ENCODE measurements around the gene RHOH.

Gene RHOH

DNA sequence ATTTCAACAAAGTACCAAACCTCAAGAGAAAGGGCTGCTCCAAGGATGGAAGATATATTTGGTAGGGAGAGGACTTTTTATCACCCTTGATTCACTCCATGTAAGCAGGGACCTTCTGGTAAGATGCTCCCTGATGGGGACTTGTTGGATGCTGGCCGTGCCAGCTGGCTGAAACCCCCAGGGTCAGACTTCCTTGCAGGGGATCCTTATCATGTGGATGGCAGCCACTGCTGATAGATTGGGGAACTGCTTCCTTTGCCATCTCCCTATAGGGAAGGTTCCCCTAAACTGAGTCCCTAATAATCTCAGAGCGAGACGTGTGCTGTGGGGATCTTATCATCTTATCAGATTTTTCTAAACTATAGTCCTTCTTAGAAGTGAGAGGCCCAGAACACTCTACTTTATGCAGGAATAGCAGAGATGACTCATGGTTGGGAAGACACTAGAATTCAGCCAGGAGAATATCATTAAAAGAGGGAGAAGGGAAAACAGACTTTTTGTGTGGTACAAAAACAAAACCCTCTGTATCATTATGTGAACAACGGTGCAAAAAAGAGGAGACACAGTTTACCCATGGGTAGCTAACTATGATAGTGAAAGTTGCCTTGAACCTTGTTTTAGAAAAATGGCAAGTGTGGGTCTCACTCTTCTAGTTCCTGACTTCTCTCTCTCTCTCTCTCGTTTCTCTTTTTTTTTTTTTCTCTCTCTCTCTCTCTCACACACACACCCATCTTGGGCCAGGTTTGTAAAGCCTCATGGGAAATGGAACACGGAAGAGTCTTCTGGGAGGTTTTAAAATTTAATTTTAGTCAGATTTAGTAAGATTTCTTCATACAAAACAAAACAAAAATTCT, 16.1 kb downstream of the RHOH start:
- in situ Hi-C loops (cut with HindIII; ENCODE audit: low sequenced_read_pairs) = no loop called here
- DNase-seq (ENCODE audit: low read depth) = no peak
- H3K4me3 ChIP-seq (ENCODE audit: low read depth, low read length) = no peak overlapping the region
- TF ChIP-seq, protein P1, sequence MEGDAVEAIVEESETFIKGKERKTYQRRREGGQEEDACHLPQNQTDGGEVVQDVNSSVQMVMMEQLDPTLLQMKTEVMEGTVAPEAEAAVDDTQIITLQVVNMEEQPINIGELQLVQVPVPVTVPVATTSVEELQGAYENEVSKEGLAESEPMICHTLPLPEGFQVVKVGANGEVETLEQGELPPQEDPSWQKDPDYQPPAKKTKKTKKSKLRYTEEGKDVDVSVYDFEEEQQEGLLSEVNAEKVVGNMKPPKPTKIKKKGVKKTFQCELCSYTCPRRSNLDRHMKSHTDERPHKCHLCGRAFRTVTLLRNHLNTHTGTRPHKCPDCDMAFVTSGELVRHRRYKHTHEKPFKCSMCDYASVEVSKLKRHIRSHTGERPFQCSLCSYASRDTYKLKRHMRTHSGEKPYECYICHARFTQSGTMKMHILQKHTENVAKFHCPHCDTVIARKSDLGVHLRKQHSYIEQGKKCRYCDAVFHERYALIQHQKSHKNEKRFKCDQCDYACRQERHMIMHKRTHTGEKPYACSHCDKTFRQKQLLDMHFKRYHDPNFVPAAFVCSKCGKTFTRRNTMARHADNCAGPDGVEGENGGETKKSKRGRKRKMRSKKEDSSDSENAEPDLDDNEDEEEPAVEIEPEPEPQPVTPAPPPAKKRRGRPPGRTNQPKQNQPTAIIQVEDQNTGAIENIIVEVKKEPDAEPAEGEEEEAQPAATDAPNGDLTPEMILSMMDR (IDR thresholded peaks at IDR 0.05; ENCODE audit: low read depth, low read length, missing control alignments) = no peak

DNA sequence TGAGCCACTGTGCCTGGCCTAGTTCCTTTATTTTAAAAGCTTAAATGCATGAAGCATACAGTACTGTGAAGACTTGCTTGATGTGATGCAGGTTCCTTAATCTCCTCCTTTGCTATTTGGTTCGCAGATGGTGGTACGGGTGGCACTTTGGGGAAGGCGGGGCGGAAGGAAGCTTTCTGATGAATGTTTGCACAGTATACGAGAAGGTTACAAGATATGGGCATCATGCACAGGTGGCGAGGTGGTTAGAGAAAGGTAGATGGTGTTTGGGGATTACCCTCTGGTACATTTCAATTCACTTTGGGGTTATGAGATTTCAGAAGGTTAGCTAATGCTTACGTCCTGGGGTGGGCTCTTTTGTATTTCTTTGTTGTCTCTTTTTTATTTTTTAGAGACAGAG, 17.2 kb downstream of the RHOH start:
- no peak overlapping the region for H3K4me3 ChIP-seq (ENCODE audit: low read depth, low read length)
- TF ChIP-seq, protein P1 (IDR thresholded peaks at IDR 0.05; ENCODE audit: low read depth, low read length, missing control alignments) = no peak
- no peak for DNase-seq (ENCODE audit: low read depth)
- in situ Hi-C loops (cut with HindIII; ENCODE audit: low sequenced_read_pairs) = no loop called here

DNA sequence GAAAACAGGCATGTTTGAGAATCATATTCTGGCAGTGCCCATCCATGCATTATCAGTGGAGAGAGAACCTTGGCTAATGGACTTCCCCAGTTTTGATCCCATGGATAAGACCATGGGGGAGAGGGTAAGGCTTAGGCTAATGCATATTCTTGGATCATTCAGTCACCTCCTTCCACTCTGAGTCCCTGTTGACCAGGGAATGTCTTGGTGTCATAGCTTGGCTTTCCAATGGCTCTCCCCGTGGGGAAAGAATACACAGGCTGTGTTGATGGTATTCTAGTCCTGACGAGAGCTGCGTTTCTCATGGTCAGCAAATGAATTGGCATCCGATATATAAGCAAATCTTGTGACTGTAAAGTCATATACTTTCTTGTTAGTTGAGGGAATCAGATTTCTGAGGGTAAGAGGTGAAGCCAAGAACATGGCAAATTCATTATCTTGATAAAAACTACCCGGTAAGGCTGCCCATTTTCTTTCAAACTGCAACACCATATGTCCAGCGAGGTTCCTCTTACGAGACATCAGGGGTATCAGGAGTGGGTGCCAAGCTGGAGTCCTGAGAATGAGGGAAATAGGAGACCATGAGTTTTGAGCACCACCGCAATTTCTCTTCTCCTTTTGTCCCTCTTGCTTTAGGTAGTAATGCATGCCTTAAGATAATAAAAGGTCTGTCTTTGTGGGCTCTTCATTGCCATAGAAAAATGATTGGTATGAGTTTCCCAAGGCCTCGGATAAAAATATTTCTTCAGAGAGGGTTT, 18.0 kb downstream of the RHOH start:
- TF ChIP-seq, protein P1 (IDR thresholded peaks at IDR 0.05; ENCODE audit: low read depth, low read length, missing control alignments) = no peak
- DNase-seq (ENCODE audit: low read depth) = no peak
- in situ Hi-C loops (cut with HindIII; ENCODE audit: low sequenced_read_pairs) = no loop called here
- no peak overlapping the region for H3K4me3 ChIP-seq (ENCODE audit: low read depth, low read length)

DNA sequence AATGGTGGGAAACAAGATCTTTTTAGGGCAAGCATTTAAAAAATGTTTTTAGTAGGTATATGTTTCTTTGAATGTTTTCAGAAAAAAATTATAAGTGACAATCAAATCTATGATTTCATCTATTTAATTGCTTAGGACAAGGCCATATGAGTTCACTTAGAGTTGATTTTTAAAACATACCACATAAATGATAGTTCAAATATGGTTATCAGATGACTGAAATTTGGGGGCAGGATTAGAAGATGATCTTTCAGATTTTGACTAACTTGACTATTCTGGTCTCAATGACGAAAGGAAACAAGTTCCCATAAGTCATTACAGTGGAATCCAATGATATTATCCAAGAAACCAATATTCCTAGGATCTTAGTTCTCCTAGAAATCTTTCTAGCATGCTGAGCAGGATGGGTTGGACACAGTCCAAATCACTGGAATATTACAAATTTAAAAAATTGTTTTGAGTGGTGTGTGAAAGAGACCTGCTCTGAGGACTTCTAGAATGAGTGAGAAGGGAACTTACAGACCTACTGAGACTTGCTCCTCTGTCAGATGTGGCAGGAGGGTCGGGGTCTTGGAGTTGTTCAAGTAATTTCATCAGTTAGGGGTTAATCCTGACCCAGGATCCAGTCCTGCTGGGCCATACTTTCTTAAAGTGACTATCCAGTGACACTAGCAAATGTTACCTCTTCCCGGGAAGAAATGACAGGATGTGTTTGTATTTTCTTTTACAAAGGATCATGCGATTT, 20.0 kb downstream of the RHOH start:
- DNase-seq (ENCODE audit: low read depth) = no peak
- TF ChIP-seq, protein P1 (IDR thresholded peaks at IDR 0.05; ENCODE audit: low read depth, low read length, missing control alignments) = no peak
- in situ Hi-C loops (cut with HindIII; ENCODE audit: low sequenced_read_pairs) = no loop called here
- H3K4me3 ChIP-seq (ENCODE audit: low read depth, low read length) = no peak overlapping the region

DNA sequence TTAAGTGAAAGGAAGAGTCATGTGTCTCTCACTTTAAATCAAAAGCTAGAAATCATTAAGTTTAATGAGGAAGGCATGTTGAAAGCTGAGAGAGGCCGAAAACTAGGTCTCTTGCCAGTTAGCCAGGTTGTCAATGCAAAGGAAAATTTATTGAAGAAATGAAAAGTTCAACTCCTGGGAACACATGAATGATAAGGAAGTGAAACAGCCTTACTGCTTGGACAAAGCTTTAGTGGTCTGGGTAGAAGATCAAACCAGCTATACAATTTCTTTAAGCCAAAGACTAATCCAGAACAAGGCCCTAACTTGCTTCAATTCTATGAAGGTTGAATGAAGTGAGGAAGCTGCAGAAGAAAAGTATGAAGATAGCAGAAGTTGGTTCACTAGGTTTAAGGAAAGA, 24.9 kb downstream of the RHOH start:
- TF ChIP-seq, protein P1 (IDR thresholded peaks at IDR 0.05; ENCODE audit: low read depth, low read length, missing control alignments) = no peak
- in situ Hi-C loops (cut with HindIII; ENCODE audit: low sequenced_read_pairs) = no loop called here
- no peak overlapping the region for H3K4me3 ChIP-seq (ENCODE audit: low read depth, low read length)
- DNase-seq (ENCODE audit: low read depth) = no peak

DNA sequence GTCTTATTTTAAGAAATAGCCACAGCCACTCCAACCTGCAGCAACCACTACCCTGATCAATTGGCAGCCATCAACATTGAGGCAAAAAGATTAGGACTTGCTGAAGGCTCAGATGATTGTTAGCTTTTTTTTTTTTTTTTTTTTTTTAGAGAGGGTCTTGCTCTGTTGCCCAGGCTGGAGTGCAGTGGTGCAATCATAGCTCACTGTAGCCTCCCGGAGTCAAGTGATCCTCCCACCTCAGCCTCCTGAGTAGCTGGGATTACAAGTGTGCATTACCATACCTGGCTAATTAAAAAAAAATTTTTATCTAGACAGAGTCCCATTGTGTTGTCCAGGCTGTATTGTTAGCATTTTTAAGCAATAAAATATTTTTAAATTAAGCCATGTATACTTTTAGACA, 26.5 kb downstream of the RHOH start:
- H3K4me3 ChIP-seq (ENCODE audit: low read depth, low read length) = no peak overlapping the region
- TF ChIP-seq, protein P1 (IDR thresholded peaks at IDR 0.05; ENCODE audit: low read depth, low read length, missing control alignments) = no peak
- no peak for DNase-seq (ENCODE audit: low read depth)
- in situ Hi-C loops (cut with HindIII; ENCODE audit: low sequenced_read_pairs) = no loop called here
